ENCODE measurements around the gene CTCFL. TPM values are rescaled to one million over a fixed set of nuclear protein-coding genes. Genes with fewer than 3 reads are reported as not detected.

CTCFL gene
- total RNA-seq, 2 donors from 2014 or later: 10.8 TPM; not detected in 1

DNA sequence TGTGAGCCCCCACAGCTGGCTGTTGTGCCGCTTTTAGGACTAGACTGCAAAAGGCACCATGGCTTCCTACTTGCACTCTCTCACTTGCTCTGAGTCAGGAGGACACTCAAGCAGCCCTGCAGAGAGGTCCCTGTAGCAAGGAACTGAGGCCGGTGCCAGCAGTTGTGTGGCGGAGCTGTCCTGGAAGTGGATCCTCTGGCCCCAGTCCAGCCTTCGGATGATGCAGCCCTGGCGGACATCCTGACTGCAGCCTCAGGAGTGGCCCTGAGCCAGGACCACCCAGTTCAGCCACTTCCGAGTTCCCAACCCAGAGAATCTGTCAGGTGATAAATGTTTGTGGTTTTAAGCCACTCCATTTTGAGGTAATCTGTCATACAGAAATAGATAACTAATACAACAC, 17.5 kb downstream of the CTCFL start:
- TF ChIP-seq POLR2AphosphoS5 (IDR thresholded peaks at IDR 0.05): no peak
- TF ChIP-seq, protein P1, sequence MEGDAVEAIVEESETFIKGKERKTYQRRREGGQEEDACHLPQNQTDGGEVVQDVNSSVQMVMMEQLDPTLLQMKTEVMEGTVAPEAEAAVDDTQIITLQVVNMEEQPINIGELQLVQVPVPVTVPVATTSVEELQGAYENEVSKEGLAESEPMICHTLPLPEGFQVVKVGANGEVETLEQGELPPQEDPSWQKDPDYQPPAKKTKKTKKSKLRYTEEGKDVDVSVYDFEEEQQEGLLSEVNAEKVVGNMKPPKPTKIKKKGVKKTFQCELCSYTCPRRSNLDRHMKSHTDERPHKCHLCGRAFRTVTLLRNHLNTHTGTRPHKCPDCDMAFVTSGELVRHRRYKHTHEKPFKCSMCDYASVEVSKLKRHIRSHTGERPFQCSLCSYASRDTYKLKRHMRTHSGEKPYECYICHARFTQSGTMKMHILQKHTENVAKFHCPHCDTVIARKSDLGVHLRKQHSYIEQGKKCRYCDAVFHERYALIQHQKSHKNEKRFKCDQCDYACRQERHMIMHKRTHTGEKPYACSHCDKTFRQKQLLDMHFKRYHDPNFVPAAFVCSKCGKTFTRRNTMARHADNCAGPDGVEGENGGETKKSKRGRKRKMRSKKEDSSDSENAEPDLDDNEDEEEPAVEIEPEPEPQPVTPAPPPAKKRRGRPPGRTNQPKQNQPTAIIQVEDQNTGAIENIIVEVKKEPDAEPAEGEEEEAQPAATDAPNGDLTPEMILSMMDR (IDR thresholded peaks at IDR 0.05): no peak
- no peak for TF ChIP-seq POLR2A (IDR thresholded peaks at IDR 0.05)
- no peaks in the 10 kb centered on the region for H3K4me1 ChIP-seq (replicated peaks)
- no peaks in the 10 kb centered on the region for H3K36me3 ChIP-seq
- no peak overlapping the region for H3K4me3 ChIP-seq
- H3K27me3 ChIP-seq (replicated peaks; ENCODE audit: insufficient read depth): no peaks in the 10 kb centered on the region
- DNase-seq (ENCODE audit: low spot score): no peak
- intact Hi-C loops (cut with DNase I): no loop called here
- H3K9me3 ChIP-seq: no peaks in the 10 kb centered on the region
- H3K27ac ChIP-seq: no peak overlapping the region
- WGBS: 50% methylated on average over 6 of the region's 6 CpGs

DNA sequence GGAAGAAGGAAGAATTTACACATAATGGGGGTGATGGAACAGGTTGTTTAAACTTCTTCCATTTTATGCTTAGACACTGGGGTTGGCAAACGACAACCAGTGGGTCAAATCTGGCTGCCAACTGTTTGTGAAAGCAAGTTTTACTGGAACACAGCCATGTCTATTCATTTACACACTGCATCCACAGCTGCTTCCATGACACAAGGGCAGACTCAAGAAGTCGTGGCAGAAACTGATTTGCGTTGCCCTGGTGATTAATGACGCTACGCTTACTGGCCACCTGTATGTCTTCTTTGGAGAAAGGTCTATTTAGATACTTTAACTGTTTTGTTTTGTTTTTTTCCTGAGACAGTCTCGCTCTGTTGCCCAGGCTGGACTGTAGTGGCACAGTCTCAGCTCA, 19.0 kb downstream of the CTCFL start:
- TF ChIP-seq, protein P1 (IDR thresholded peaks at IDR 0.05): no peak
- TF ChIP-seq POLR2A (IDR thresholded peaks at IDR 0.05) (no peak), POLR2AphosphoS5 (IDR thresholded peaks at IDR 0.05) (no peak)
- H3K9me3 ChIP-seq: no peaks in the 10 kb centered on the region
- 64% methylated on average over 6 of the region's 6 CpGs for WGBS
- no peak for DNase-seq (ENCODE audit: low spot score)
- no peaks in the 10 kb centered on the region for H3K27me3 ChIP-seq (replicated peaks; ENCODE audit: insufficient read depth)
- no peaks in the 10 kb centered on the region for H3K36me3 ChIP-seq
- no peak overlapping the region for H3K27ac ChIP-seq
- H3K4me1 ChIP-seq (replicated peaks): no peaks in the 10 kb centered on the region
- H3K4me3 ChIP-seq: no peak overlapping the region
- intact Hi-C loops (cut with DNase I): no loop called here

DNA sequence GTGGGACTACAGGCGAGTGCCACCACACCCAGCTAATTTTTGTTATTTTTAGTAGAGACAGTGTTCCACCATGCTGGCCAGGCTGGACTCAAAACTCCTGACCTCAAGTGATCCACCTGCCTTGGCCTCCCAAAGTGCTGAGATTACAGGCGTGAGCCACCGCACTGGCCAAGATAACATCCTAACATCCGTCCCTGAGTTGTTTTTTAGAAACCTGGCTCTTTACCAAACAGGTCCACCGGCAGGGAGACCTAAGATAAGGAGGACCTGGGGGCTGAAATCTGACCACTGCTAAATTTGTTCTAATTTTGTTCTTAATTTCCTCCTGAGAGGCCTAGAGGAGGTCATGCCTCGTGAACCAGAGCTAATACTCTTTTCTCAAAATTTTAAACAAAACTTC, 20.5 kb downstream of the CTCFL start:
- Histone ChIP-seq H3K36me3 (no peaks in the 10 kb centered on the region), H3K27me3 (replicated peaks; ENCODE audit: insufficient read depth) (no peaks in the 10 kb centered on the region), H3K27ac (no peak overlapping the region), H3K9me3 (no peaks in the 10 kb centered on the region), H3K4me1 (replicated peaks) (no peaks in the 10 kb centered on the region), H3K4me3 (no peak overlapping the region)
- TF ChIP-seq POLR2A (IDR thresholded peaks at IDR 0.05) (no peak), POLR2AphosphoS5 (IDR thresholded peaks at IDR 0.05) (no peak)
- TF ChIP-seq, protein P1 (IDR thresholded peaks at IDR 0.05): no peak
- intact Hi-C loops (cut with DNase I): no loop called here
- 90% methylated on average over 6 of the region's 6 CpGs for WGBS
- DNase-seq (ENCODE audit: low spot score): no peak

DNA sequence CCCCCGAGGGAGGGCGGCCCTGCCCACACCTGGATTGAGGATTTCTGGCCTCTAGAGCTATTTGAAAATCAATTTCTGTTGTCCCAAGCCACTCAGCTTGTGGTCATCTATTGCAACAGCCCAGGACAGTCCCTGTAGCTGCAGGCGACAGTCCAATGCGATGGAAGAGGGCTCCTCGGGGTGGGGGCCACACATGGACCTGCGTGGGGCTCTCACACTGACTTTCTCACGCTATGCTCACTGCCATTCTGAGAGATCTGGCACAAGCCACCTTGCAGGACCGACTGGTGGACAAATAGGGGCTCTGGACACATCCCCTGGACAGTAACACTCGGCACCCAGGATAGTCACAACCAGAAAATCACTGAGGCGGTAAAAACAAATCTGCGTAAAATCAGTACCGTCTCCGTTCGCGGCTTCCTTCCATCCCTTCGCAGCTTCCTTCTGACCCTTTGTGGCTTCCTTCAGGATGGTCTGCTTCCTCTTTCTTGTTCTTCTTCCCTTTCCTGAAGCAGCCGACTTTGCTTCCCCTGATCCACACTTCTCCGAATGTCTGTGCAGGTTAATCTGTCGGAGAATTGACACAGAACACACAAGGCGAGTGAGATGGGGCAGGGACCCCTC, 21.8 kb downstream of the CTCFL start:
- Histone ChIP-seq H3K4me3 (no peak overlapping the region), H3K36me3 (no peaks in the 10 kb centered on the region), H3K27ac (no peak overlapping the region), H3K4me1 (replicated peaks) (no peaks in the 10 kb centered on the region), H3K27me3 (replicated peaks; ENCODE audit: insufficient read depth) (no peaks in the 10 kb centered on the region), H3K9me3 (no peaks in the 10 kb centered on the region)
- no peak for DNase-seq (ENCODE audit: low spot score)
- TF ChIP-seq POLR2A (IDR thresholded peaks at IDR 0.05): no peak
- no peak for TF ChIP-seq POLR2AphosphoS5 (IDR thresholded peaks at IDR 0.05)
- TF ChIP-seq, protein P1 (IDR thresholded peaks at IDR 0.05): no peak
- 82% methylated on average over 20 of the region's 20 CpGs for WGBS
- intact Hi-C loops (cut with DNase I): no loop called here

DNA sequence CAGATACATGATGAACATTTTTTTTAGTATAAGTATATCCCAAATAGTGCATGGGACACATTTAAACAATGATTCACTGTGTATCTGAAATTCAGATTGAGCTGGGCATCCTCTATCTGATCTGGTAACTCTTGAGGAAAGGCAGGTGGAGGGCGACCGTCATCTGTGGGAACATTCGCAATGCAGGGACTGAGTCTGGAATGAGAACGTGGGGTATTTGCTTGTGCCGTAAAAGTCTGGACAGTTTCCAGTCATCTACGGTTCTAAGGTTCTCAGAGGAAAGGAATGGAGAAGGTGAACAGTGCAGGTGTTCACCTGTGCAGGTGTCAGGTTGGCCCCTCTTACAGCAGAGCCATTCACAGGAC, 22.6 kb downstream of the CTCFL start:
- no peaks in the 10 kb centered on the region for H3K27me3 ChIP-seq (replicated peaks; ENCODE audit: insufficient read depth)
- 79% methylated on average over 6 of the region's 6 CpGs for WGBS
- intact Hi-C loops (cut with DNase I): no loop called here

More for the DNA sequence above, 22.6 kb downstream of the CTCFL start:
- Histone ChIP-seq H3K9me3 (no peaks in the 10 kb centered on the region), H3K4me3 (no peak overlapping the region), H3K4me1 (replicated peaks) (no peaks in the 10 kb centered on the region), H3K36me3 (no peaks in the 10 kb centered on the region), H3K27ac (no peak overlapping the region)
- no peak for DNase-seq (ENCODE audit: low spot score)
- TF ChIP-seq, protein P1 (IDR thresholded peaks at IDR 0.05): no peak
- TF ChIP-seq POLR2AphosphoS5 (IDR thresholded peaks at IDR 0.05) (no peak), POLR2A (IDR thresholded peaks at IDR 0.05) (no peak)
